HCT116 (cell line): ENCODE measurements around the gene FILIP1. TPM values are rescaled to one million over a fixed set of nuclear protein-coding genes. Genes with fewer than 3 reads are reported as not detected.

Source experiments
- ATAC-seq: fragments of 200-7000 bp; cut with Tn5 transposase; 2 replicates; pipeline ENCODE4 v1.9.1; 2020; ENCODE audit warnings: mild to moderate bottlenecking, moderate library complexity
- BruUV-seq: library from RNA; stranded (reverse); fragments of 400-500 nt; replicated peaks from 2 replicates; lab custom pipeline; 2021; lab: Mats Ljungman, UMichigan
- CTCF ChIA-PET: fragments of 300-600 bp; sonication (Branson Sonifier 250); formaldehyde crosslinking; loops from one replicate; lab custom pipeline; 2021; ENCODE audit warnings: antibody characterized with exemption; lab: Charles Lee
- POLR2A ChIA-PET: fragments of 300-600, 350-600 bp; sonication (Branson Sonifier 250); formaldehyde crosslinking; loops from one replicate; lab custom pipeline; 2021; ENCODE audit warnings: antibody characterized with exemption; lab: Charles Lee
- RAD21 ChIA-PET, 2 experiments: fragments of 300-600 bp; sonication (Branson Sonifier 250); formaldehyde crosslinking; loops; one replicate each; lab custom pipeline; 2023; ENCODE audit warnings: low total read pairs in 2 of 2; ENCODE audit not compliant: uncharacterized antibody in 2 of 2, unreplicated experiment in 2 of 2, low non-redundant PET in 1 of 2; lab: Charles Lee
- DNase-seq: peaks from one replicate; pipeline ENCODE4 v3.0.0-alpha.2; 2010; ENCODE audit warnings: low read depth, low spot score
- H2AFZ ChIP-seq: fragments of 200-600 bp; shearing (Covaris generic), sonication (generic); 2 replicates; pipeline ENCODE4 v1.6.1; 2017; ENCODE audit warnings: low read depth, mixed run types, mixed read lengths, antibody characterized with exemption, low read length; ENCODE audit not compliant: poor library complexity, severe bottlenecking
- H3K27ac ChIP-seq: 2 replicates; pipeline ENCODE4 v1.5.1; 2012; ENCODE audit warnings: low read depth, low read length
- H3K27me3 ChIP-seq: fragments of 200-600 bp; sonication (generic); 2 replicates; pipeline ENCODE4 v1.6.1; 2016; ENCODE audit warnings: mixed run types, low read length, mixed read lengths; ENCODE audit not compliant: insufficient read depth
- H3K36me3 ChIP-seq, 2 experiments: fragments of 200-500 bp in 1 of 2; fragments of 200-600 bp in 1 of 2; sonication (Bioruptor generic) in 1 of 2; sonication (generic) in 1 of 2; 2 replicates each; pipeline versions ENCODE4 v1.5.1 to v1.6.1; 2014 to 2016; ENCODE audit warnings: low read length in 2 of 2, inconsistent platforms in 1 of 2, mixed read lengths in 1 of 2, mixed run types in 1 of 2; ENCODE audit not compliant: insufficient read depth in 2 of 2, control insufficient read depth in 1 of 2
- H3K4me1 ChIP-seq, 2 experiments: fragments of 200-600 bp in 1 of 2; sonication (generic) in 1 of 2; 2 replicates each; pipeline versions ENCODE4 v1.5.1 to v1.6.1; 2012 to 2017; ENCODE audit warnings: low read length in 2 of 2, inconsistent platforms in 1 of 2, mild to moderate bottlenecking in 1 of 2, mixed read lengths in 1 of 2, mixed run types in 1 of 2, moderate library complexity in 1 of 2; ENCODE audit not compliant: insufficient read depth in 2 of 2, control insufficient read depth in 1 of 2
- H3K4me2 ChIP-seq: fragments of 200-600 bp; sonication (generic); 2 replicates; pipeline ENCODE4 v1.6.1; 2017; ENCODE audit warnings: mixed run types, low read length, mixed read lengths
- H3K4me3 ChIP-seq, 2 experiments: fragments of 200-600 bp in 1 of 2; sonication (generic) in 1 of 2; replicated peaks in 1 of 2; 2 replicates each; pipeline ENCODE4 v1.5.1; 2011 to 2016; ENCODE audit warnings: low read length in 2 of 2, control low read depth in 1 of 2, low read depth in 1 of 2, mild to moderate bottlenecking in 1 of 2, mixed read lengths in 1 of 2, mixed run types in 1 of 2
- H3K79me2 ChIP-seq: fragments of 200-600 bp; sonication (generic); 2 replicates; pipeline ENCODE4 v1.6.1; 2017; ENCODE audit warnings: mild to moderate bottlenecking, mixed run types, low read length, moderate library complexity, mixed read lengths; ENCODE audit not compliant: insufficient read depth
- H3K9ac ChIP-seq: fragments of 200-600 bp; sonication (generic); 2 replicates; pipeline ENCODE4 v1.6.1; 2016; ENCODE audit warnings: low read length, mixed read lengths
- H3K9me2 ChIP-seq: fragments of 200-600 bp; sonication (generic), shearing (Covaris generic); 2 replicates; pipeline ENCODE4 v1.6.1; 2017; ENCODE audit warnings: mixed run types, mild to moderate bottlenecking, moderate library complexity; ENCODE audit not compliant: insufficient read depth
- H3K9me3 ChIP-seq, 2 experiments: fragments of 200-500 bp in 1 of 2; fragments of 200-600 bp in 1 of 2; sonication (Bioruptor generic) in 1 of 2; sonication (generic) in 1 of 2; 2 replicates each; pipeline ENCODE4 v1.6.1; 2014 to 2017; ENCODE audit warnings: low read length in 2 of 2, mixed read lengths in 2 of 2, inconsistent platforms in 1 of 2, low read depth in 1 of 2, mild to moderate bottlenecking in 1 of 2, mixed run types in 1 of 2, moderate library complexity in 1 of 2; ENCODE audit not compliant: control insufficient read depth in 1 of 2, insufficient read depth in 1 of 2
- H4K20me1 ChIP-seq: fragments of 200-600 bp; sonication (generic), shearing (Covaris generic); 2 replicates; pipeline ENCODE4 v1.6.1; 2017; ENCODE audit warnings: mixed run types, mild to moderate bottlenecking, moderate library complexity; ENCODE audit not compliant: insufficient read depth
- CBX3 ChIP-seq: IDR thresholded peaks from 2 replicates; pipeline ENCODE4 v1.6.1; 2012; ENCODE audit warnings: low read depth
- CEBPB ChIP-seq: IDR thresholded peaks from 2 replicates; pipeline ENCODE4 v1.6.1; 2012; ENCODE audit warnings: low read depth
- ELF1 ChIP-seq: IDR thresholded peaks from 2 replicates; pipeline ENCODE4 v1.6.1; 2012; ENCODE audit warnings: low read depth, borderline replicate concordance
- EZH2 ChIP-seq: fragments of 200-600 bp; sonication (generic); IDR thresholded peaks from 2 replicates; pipeline ENCODE4 v1.6.1; 2017; ENCODE audit warnings: antibody characterized with exemption, mixed run types
- FOSL1 ChIP-seq: IDR thresholded peaks from 2 replicates; pipeline ENCODE4 v1.6.1; 2012; ENCODE audit warnings: low read depth
- JUND ChIP-seq: IDR thresholded peaks from 2 replicates; pipeline ENCODE4 v1.6.1; 2012
- POLR2AphosphoS5 ChIP-seq: IDR thresholded peaks from 2 replicates; pipeline ENCODE4 v1.6.1; 2011; ENCODE audit warnings: mild to moderate bottlenecking, low read depth, low read length, moderate library complexity
- SIN3A ChIP-seq: IDR thresholded peaks from 2 replicates; pipeline ENCODE4 v1.6.1; 2012; ENCODE audit warnings: low read depth
- SP1 ChIP-seq: IDR thresholded peaks from 2 replicates; pipeline ENCODE4 v1.6.1; 2012; ENCODE audit warnings: low read depth
- SRF ChIP-seq: IDR thresholded peaks from 2 replicates; pipeline ENCODE4 v1.6.1; 2012; ENCODE audit warnings: low read depth
- TCF7L2 ChIP-seq: IDR thresholded peaks from 2 replicates; pipeline ENCODE4 v1.7.0; 2011; ENCODE audit warnings: borderline replicate concordance, inconsistent platforms; ENCODE audit not compliant: insufficient read depth, insufficient read length; ENCODE audit errors: extremely low read depth
- YY1 ChIP-seq: IDR thresholded peaks from 2 replicates; pipeline ENCODE4 v1.6.1; 2011; ENCODE audit warnings: low read length, low read depth, moderate library complexity, mild to moderate bottlenecking; ENCODE audit not compliant: insufficient replicate concordance; ENCODE audit errors: extremely low read depth
- ZFX ChIP-seq: fragments of 450-650 bp; IDR thresholded peaks from 2 replicates; pipeline ENCODE4 v1.6.1; 2017
- intact Hi-C: fragments of 100-400 bp; cut with micrococcal nuclease; formaldehyde crosslinking; loops from 2 replicates; pipeline ENCODE4 v1.10.0; 2022
- total RNA-seq: library from RNA; stranded (reverse); gene quantifications from one replicate; pipeline ENCODE4 v1.2.1, GENCODE V29; 2021; ENCODE audit not compliant: unreplicated experiment
- TF ChIP-seq, protein P1 (sequence below): IDR thresholded peaks from 2 replicates; pipeline ENCODE4 v1.6.1; 2011; ENCODE audit warnings: mild to moderate bottlenecking, low read length, moderate library complexity; ENCODE audit not compliant: insufficient replicate concordance; ENCODE audit errors: extremely low read depth
- TF ChIP-seq, protein P2 (sequence below), 3 experiments: fragments of 200-600 bp in 1 of 3; sonication (generic) in 1 of 3; IDR thresholded peaks in 2 of 3; conservative IDR thresholded peaks in 1 of 3; 2 replicates each; pipeline ENCODE4 v1.5.1; 2012 to 2017; ENCODE audit warnings: low read depth in 2 of 3, low read length in 2 of 3, antibody characterized with exemption in 1 of 3, borderline replicate concordance in 1 of 3, control low read depth in 1 of 3, mild to moderate bottlenecking in 1 of 3, mixed read lengths in 1 of 3, mixed run types in 1 of 3, moderate library complexity in 1 of 3; ENCODE audit not compliant: insufficient read depth in 1 of 3
- TF ChIP-seq, protein P3 (sequence below): IDR thresholded peaks from 2 replicates; pipeline ENCODE4 v1.6.1; 2012
- TF ChIP-seq, protein P4 (sequence below): IDR thresholded peaks from 2 replicates; pipeline ENCODE4 v1.6.1; 2012; ENCODE audit warnings: low read depth
- TF ChIP-seq, protein P5 (sequence below): IDR thresholded peaks from 2 replicates; pipeline ENCODE4 v1.6.1; 2012

Gene FILIP1
- total RNA-seq, 1 experiment from 2014 or later: 0.05 TPM

DNA sequence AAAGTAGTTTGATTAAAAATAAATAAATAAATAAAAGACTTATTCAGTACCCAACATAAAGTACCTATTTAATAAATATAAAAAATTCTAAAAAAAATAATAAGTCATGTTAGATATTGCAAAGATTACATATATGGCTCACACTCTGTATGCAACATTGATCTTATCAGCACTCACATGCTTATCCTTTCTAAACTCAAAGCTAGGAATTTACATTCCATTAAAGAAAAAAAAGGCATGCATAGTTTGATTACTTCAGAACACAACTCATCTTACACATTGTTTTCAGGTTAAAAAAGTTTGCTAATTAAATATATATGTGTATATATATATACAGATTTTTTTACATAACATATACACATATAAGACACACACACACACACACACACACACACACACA is 96.4 kb downstream of the FILIP1 start:
- Histone ChIP-seq H3K9ac (no peak overlapping the region), H3K27ac (no peak overlapping the region), H4K20me1 (no peaks in the 10 kb centered on the region), H3K36me3 (no peaks in the 10 kb centered on the region), H2AFZ (no peak overlapping the region), H3K4me2 (no peak overlapping the region), H3K9me2 (no peaks in the 10 kb centered on the region), H3K4me1 (peaks cover 4% of the 10 kb centered on the region in 2 experiments; a peak in 3 of 4 replicates), H3K79me2 (no peaks in the 10 kb centered on the region), H3K4me3 (no peak overlapping the region), H3K27me3 (no peaks in the 10 kb centered on the region), H3K9me3 (no peaks in the 10 kb centered on the region)
- BruUV-seq: no TSS peak
- intact Hi-C loops: no loop called here
- RAD21 ChIA-PET: no interaction called here
- POLR2A ChIA-PET: no interaction called here
- CTCF ChIA-PET: no interaction called here
- DNase-seq (no peak), ATAC-seq (no peak)
- TF ChIP-seq YY1 (no peak), ZFX (no peak), JUND (no peak), ELF1 (no peak), CEBPB (no peak), FOSL1 (no peak), SRF (no peak), POLR2AphosphoS5 (no peak), SP1 (no peak), SIN3A (no peak), TCF7L2 (no peak), EZH2 (no peak), CBX3 (no peak)
- TF ChIP-seq, protein P1, sequence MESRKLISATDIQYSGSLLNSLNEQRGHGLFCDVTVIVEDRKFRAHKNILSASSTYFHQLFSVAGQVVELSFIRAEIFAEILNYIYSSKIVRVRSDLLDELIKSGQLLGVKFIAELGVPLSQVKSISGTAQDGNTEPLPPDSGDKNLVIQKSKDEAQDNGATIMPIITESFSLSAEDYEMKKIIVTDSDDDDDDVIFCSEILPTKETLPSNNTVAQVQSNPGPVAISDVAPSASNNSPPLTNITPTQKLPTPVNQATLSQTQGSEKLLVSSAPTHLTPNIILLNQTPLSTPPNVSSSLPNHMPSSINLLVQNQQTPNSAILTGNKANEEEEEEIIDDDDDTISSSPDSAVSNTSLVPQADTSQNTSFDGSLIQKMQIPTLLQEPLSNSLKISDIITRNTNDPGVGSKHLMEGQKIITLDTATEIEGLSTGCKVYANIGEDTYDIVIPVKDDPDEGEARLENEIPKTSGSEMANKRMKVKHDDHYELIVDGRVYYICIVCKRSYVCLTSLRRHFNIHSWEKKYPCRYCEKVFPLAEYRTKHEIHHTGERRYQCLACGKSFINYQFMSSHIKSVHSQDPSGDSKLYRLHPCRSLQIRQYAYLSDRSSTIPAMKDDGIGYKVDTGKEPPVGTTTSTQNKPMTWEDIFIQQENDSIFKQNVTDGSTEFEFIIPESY: no peak
- TF ChIP-seq, protein P2, sequence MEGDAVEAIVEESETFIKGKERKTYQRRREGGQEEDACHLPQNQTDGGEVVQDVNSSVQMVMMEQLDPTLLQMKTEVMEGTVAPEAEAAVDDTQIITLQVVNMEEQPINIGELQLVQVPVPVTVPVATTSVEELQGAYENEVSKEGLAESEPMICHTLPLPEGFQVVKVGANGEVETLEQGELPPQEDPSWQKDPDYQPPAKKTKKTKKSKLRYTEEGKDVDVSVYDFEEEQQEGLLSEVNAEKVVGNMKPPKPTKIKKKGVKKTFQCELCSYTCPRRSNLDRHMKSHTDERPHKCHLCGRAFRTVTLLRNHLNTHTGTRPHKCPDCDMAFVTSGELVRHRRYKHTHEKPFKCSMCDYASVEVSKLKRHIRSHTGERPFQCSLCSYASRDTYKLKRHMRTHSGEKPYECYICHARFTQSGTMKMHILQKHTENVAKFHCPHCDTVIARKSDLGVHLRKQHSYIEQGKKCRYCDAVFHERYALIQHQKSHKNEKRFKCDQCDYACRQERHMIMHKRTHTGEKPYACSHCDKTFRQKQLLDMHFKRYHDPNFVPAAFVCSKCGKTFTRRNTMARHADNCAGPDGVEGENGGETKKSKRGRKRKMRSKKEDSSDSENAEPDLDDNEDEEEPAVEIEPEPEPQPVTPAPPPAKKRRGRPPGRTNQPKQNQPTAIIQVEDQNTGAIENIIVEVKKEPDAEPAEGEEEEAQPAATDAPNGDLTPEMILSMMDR (IDR thresholded peaks at IDR 0.05 in 2 of 3, conservative IDR thresholded peaks at IDR 0.05 in 1 of 3; ENCODE audit: borderline replicate concordance in 1 of 3, insufficient read depth in 1 of 3, low read depth in 2 of 3, low read length in 2 of 3): no peak
- TF ChIP-seq, protein P3, sequence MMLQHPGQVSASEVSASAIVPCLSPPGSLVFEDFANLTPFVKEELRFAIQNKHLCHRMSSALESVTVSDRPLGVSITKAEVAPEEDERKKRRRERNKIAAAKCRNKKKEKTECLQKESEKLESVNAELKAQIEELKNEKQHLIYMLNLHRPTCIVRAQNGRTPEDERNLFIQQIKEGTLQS: no peak
- TF ChIP-seq, protein P4, sequence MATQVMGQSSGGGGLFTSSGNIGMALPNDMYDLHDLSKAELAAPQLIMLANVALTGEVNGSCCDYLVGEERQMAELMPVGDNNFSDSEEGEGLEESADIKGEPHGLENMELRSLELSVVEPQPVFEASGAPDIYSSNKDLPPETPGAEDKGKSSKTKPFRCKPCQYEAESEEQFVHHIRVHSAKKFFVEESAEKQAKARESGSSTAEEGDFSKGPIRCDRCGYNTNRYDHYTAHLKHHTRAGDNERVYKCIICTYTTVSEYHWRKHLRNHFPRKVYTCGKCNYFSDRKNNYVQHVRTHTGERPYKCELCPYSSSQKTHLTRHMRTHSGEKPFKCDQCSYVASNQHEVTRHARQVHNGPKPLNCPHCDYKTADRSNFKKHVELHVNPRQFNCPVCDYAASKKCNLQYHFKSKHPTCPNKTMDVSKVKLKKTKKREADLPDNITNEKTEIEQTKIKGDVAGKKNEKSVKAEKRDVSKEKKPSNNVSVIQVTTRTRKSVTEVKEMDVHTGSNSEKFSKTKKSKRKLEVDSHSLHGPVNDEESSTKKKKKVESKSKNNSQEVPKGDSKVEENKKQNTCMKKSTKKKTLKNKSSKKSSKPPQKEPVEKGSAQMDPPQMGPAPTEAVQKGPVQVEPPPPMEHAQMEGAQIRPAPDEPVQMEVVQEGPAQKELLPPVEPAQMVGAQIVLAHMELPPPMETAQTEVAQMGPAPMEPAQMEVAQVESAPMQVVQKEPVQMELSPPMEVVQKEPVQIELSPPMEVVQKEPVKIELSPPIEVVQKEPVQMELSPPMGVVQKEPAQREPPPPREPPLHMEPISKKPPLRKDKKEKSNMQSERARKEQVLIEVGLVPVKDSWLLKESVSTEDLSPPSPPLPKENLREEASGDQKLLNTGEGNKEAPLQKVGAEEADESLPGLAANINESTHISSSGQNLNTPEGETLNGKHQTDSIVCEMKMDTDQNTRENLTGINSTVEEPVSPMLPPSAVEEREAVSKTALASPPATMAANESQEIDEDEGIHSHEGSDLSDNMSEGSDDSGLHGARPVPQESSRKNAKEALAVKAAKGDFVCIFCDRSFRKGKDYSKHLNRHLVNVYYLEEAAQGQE: no peak
- TF ChIP-seq, protein P5, sequence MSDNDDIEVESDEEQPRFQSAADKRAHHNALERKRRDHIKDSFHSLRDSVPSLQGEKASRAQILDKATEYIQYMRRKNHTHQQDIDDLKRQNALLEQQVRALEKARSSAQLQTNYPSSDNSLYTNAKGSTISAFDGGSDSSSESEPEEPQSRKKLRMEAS: no peak
